Lung microvascular endothelial cell (primary cell): ENCODE data around the gene SCEL. TPM values are rescaled to one million over a fixed set of nuclear protein-coding genes. Genes with fewer than 3 reads are reported as not detected.

Experiments
- DNase-seq, 2 donors: peaks; one replicate each; pipeline versions ENCODE4 v3.0.0 to v3.0.0-alpha.2; 2010; ENCODE audit warnings: low read depth in 2 of 2
- total RNA-seq: library from RNA; depleted of rRNA; stranded (reverse); fragments of >200 nt; gene quantifications from 2 replicates; pipeline ENCODE4 v1.2.1, GENCODE V29; 2014

SCEL gene
- total RNA-seq, 1 donor from 2014 or later = not detected

DNA sequence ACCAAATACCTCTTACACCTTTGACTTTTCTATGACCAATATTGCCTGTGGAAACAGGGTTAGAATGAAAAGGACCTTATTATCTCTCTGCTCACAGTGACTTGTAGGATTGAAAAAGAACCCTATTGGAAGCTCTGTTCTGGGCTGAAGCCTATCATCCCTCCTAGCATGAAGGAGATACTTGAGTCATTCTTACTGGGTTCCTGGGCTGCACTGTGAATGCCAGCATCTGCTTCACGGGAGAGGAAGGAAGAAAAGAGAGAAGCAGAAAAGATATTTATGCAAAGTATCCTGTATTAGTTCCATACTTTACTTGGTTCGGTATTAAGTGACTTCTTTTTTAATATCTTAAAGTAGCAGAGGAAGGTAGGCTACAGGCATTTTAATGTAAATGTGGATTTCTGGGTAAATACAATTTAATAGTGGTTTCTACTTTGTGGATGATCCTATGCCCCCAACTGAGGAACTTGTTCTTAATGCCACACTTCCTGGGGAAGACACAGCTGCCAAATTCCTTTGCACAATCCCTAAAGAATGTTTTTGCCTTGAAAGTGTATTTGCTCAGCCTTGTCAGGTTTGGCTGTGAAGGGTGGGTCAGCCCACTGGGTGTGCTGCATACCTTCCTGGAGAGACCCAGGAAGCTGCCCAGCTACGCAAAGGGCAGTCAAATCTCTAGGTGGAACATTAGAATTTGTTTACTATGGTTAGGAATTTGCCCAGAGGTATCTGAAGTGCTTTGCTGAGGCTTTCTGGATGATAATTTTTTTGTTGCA is 13.7 kb upstream of the SCEL start:
- peak in 1 of 2 donors; percentile 56 for DNase-seq

DNA sequence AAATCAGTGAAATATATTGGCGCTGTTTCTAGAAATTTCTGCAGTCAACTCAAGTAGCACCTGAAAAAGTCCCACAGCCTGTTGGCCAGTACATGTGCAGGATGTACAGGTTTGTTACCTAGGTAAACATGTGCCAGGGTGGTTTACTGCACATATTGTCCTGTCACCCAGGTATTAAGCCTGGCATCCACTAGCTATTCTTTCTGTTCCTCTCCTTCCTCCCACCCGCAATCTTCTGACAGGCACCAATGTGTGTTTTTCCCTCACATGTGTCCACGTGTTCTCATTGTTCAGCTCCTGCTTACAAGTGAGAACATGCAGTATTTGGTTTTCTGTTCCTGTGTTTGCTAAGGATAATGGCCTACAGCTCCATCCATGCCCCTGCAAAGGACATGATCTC is 13.1 kb upstream of the SCEL start:
- DNase-seq = no peak

DNA sequence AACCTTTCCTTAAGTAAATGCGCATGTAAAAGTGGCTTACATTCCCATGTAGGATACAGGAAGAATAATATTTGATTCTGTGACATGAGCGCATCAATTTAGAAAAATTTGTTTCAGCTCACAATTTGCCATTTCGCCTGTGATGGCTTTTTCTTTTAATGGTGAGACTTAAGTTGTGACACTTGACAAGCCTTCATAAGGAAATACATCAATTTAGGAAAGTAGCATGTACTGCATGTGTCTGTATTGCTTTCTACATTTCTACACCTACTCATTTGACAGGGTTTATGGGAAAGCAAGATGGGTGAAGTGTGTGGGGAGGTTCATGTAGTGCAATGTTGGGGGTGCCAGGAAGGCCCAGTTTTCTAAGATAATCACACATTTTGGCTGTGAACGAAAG is 12.1 kb upstream of the SCEL start:
- no peak for DNase-seq

DNA sequence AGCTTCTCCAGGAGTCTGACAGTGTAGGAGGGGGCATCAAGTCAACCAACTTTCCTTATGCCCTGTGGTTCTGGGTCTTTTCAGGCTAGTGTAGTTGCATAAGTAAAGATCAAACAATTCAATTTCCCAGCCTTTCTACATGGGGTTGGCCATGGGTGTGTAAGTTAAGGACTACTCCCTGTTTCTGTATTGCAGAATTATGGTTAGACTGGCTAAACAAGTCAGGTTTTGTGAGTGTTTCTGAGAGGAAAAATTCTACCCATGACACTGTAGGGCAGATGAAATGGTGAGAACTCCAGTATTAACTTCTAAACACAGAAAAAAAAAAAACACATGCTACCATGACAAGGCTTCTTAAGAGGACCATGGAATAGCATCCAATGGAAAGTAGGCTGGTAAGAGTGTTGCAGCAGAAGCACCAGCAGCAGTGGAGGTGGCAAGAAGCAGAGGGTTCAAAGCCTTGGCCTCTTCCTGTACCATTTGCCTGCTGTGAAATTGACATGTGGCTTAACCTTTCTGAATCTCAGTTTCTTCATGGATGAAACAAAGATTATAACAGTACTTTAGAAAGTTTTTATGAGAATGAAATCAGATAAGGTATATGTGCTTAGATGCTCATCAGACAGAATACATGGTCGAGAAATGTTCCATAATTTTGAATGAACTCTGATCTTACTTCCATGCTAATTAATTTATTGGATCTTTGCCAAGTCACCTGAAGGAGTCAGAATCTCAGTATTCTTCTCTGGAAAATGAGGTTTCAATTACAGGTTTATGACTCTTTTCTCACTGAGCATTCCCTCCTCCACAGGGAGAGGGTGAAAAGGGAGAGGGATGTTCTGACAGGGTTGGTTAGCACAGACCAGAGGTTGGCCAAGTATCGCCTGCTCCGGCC is 11.4 kb upstream of the SCEL start:
- no peak for DNase-seq

DNA sequence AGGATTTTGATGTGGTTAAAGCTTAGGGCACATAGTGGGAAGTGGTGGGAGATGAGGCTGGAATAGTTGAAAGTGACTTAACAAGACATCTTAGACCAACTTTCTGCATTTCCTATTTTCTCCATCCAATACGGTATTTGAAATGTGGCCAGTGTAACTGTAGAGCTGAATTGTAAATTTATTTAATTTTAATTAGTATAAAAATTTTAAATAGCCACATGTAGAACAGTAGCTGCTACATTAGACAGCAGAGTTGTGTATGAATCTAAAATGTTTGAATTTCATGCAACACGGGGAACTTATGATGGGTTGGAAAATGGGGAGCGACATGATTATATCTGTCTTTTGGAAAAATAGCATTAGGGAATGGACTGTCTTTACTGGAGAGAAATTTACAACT is 7.1 kb upstream of the SCEL start:
- DNase-seq = no peak

DNA sequence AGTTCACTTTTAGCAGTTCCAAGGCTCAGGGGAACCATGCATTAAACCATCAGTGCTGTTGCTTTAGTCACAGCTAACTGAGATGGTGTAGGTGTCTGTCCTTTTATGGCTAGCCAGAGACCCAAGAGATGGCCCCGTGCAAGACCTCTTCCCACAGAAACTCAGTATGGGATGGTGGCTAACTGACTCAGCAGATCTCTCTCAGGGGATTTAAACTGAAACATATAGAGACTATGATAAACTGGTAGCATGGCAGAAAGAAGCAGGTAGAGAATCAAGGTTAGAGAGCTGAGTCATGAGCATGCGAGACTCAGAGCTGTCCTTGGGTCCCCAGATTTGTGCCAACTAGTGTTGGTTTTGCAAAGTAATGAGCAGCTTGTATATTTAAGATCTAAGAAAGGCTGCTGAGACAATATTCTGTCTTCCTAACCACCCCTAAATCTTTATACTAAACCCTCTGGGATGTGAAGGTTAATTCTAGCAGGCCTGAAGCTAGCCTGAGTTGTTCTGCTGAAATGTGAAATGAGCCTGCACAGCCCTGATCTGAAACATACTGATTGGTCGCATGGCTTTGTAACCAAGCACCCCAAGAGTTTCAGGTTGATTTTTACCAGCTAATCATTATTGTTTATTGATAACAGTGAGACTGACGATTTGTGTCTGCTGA is 6.5 kb upstream of the SCEL start:
- DNase-seq = no peak

DNA sequence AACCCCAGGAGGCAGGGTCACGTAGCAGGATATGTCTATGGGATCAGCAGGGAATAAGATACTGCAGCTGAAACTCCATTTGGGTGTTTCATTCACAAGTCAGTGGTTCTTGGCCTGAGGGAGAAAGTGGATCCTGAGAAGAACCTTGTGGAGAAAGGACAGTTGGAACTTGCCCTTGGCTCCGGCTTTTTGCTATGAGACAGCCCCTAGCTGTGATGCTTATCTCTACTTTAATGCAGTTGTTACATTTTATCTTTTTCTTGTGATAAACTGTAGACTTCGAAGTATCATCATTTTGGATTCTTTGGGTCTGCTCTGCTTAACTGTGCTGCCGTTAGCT is 6.0 kb upstream of the SCEL start:
- DNase-seq = no peak

DNA sequence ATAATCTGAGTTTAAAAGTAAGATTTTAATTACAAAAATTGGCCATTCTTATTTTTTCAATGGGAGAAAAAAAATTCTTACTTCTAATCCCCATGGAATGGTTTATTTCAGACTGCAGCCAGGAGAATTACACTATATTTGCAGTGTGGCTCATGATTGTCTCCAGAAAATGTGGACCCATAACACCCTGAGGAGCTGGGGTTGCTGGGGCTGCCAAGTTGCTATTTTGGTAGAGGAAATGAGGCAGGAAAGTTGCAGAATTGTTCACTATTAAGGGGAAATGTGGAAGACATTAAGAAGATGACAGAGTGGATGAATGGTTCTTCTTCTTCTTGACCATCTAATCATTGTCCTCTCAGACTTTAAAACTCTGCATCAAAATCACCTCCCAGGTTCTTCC is 4.6 kb upstream of the SCEL start:
- DNase-seq = no peak

DNA sequence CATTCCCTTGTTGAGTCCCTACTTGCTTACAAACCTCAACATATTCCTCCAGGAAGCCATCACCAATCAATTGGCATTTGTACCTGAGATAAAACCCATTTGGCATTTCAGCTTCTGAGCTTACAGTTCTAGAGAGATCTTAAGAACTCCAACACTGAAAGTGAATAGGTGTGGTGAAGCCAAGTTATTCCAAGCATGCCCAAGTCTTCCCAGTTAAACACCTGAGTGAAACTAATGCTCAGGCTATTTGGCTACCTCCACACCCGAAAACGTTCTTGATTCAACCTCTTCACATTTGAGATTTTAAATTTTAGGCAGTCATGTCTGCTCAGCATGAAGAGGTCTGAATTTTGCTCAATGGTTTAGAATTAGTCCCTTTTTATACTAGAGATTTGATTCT is 2.5 kb upstream of the SCEL start:
- no peak for DNase-seq

DNA sequence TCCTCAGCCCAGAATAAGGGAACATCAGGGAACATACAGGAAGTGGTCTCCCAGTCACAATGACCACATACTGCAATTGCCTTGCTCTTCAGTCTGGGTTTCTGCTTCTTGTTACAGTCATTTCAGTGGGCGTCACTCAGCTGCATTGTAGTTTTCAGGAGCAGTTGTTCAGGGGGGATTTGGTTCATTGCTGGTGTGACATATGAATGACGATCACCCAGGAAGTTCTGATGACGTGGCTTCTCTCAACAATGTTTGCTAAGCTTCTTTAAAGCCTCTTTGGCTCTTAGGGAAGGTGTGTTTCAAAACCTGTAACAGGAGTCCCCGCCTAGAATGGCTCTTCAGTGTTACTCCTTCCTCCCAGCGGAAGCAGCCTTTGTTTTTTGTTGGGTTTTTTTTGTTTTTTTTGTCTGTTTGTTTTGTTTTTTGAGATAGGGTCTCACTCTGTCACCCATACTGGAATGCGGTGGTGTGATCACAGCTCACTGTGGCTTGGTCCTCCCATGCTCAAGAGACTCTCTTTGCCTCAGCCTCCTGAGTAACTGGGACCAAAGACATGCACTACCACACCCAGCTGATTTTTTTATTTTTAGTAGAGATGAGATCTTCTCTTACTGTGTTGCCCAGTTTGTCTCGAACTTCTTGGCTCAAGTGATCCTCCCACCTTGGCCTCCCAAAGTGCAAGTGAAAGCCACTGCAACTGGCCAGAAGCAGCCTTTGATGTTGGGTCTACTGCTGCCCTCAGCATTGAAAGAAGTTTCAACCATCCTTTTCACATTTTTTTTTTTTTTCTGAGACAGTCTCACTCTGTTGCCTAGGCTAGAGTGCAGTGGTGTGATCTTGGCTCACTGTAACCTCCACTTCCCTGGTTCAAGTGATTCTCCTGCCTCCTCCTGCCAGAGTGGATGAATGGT is 1.4 kb upstream of the SCEL start:
- DNase-seq = no peak

DNA sequence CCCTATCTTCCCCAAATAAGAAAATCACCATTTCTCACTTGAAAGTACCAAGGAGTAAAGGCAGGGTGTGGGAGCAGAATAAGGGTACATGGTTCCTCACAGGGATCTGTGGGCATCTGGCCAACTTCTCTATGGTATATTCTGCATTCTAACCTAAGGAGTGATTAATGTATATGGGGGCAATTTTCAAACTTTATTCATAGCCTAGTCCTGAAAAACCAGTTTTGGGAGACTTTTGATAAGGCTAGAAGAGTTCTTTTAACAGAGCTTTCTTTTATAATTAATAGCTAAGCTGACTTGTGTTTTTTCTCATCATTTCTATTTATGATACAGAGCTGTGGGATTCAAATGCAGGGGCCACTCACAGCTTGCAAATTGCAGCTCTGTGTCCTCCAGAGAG is 852 bp downstream of the SCEL start:
- no peak for DNase-seq

DNA sequence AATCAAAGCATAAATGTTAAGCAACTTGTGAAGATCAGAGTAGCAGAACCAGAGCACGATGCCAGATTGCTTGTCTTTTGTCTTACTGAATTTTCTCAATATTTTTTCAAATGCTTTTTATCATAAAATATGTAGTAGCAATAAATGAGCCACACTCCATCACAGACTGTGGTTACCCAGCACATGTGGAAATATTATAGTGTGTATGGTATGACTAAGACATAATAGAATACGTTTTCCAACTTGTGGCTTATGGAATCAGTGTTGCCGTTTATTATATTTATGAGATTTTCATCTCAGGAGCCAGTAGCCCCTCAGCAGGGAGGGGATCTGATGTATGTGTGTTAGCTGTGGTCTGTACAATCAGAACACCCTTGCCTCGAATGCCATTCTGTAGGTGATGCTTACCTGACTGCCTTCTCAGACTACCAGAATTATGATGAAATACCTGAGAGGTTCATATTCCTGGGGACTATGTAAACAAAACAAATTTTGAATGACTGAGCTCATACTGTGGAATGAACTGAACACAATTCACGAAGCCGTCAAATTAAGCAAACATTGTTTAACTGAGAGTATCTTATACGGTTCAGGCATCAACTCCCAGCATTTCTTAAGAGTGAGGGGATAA is 1.9 kb downstream of the SCEL start:
- no peak for DNase-seq

DNA sequence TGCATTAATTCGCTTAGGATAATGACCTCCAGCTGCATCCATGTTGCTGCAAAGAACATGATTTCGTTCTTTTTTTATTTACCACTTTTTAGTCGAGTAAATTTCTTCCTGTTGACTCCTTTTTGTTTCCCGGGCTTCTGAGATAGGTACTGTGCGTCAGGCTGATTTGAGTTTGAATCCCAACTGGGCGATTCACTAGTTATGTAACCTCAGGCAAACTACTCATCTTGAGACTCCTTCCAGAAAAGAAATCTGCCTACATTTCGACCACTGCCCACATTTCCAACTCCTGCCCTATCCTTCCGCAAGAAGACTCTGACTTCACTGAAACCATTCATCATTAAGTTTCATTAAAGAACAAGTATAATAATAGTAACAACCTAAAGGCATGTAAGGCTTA is 8.2 kb downstream of the SCEL start:
- DNase-seq = no peak

DNA sequence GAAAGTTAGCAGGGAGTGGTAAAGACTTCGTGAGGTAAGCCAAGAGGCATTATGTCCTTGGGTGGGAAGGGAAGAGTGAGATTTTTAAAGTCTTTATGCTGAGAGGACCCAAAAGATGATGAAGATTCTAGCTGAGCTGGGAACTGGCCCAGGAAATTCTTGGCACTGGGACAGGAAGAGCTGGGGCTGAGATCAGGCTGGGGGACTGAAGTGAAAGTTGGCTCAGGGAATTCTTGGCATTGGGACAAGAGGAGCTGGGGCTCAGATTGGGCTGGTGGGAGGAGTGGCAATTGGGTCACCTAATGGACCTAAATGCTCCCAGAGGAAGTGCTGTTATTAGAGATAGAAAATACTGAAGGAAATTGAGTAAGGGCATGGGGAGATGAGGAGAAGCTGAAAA is 8.8 kb downstream of the SCEL start:
- DNase-seq = peak; percentile 50 to 61

DNA sequence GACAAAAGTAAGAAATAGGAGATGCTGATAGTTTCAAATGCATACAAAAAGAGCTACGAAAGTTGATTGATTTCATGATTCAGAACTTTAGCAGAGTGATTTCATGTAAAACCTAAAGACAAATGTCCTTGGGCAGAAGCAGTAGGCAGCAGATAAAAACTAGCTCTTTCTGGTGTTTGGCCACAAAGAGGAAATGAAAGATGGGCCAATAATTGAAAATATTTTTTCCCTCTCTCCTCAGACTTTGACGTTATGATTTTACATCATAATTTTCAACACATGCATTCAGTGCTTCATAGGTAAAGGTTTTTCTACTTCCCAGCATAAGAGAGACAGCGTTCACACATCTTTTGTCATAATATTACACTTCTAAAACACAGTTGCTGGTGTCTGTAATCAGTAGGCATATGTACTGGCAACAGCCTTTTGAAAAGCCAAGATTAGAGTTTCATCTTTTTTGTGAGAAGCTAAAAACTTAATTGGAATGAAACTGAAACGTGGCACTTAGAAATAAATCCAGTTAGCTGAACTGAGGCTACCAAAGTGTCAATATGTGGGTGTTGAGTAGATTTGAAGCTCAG is 9.3 kb downstream of the SCEL start:
- no peak for DNase-seq

DNA sequence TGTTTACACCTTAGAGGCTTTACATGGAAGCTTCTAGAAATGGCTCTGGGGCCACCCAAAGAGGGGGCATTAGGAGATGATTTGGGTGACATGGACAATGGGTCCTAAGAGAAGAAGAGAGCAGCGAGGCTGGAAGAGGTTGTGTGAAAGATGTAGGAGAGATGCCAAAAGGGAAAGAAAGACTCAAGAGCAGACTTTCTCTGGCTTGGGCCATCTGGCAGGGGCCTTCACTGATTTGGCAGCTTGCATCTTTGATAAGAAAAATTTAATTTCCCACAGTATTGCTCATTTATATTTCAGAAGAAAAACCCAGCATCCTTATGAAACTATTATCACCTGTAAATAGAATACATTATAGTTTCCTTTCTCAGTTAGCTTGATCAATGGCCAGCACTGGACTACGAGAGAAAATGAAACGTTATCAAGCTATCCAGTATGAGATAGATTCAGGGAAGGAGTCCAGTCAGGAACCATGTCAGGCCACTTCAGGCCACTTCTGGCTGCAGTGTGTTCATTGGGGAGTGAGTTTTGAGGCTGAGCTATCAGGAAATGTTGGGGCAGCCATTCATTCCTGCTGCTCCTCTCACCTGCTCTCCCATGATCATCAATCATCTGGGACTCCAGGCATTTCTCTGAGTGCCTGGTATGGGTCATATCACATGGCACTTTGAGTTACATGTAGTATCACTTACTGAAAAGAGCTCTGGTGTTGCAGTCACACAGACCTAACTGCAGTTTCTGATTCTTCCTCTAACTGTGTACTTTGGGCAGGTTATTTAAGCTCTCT is 10.3 kb downstream of the SCEL start:
- no peak for DNase-seq

DNA sequence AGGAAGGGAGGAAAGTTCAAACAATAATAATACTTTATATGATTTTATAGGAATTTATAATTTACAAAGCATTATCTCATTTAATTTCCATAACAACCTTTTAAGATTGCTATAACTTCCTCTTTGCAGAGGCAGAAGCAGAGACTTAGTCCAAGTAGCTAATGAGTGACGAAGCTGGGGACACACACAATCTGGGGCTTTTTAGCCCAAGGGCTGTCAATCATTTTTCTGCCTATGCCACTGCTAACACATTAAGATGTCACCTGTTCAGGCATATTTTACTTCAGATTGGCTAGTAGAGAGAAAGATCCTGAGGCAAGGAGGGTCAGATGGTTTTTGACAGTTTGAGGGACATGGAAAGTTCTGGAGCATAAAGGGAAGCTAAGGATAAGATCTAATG is 12.6 kb downstream of the SCEL start:
- no peak for DNase-seq

DNA sequence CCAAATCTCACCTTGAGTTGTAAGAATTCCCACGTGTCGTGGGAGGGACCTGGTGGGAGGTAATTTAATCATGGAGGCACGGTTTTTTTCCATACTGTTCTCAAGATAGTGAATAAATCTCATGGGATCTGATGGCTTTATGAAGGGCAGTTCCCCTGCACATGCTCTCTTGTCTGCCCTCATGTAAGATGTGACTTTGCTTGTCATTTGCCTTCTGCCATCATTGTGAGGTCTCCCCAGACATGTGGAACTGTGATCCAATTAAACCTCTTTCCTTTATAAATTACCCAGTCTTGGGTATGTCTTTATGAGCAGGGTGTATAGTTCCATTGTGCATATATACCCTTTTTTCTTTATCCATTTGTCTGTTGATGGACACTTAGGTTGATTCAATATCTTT is 13.1 kb downstream of the SCEL start:
- no peak for DNase-seq

DNA sequence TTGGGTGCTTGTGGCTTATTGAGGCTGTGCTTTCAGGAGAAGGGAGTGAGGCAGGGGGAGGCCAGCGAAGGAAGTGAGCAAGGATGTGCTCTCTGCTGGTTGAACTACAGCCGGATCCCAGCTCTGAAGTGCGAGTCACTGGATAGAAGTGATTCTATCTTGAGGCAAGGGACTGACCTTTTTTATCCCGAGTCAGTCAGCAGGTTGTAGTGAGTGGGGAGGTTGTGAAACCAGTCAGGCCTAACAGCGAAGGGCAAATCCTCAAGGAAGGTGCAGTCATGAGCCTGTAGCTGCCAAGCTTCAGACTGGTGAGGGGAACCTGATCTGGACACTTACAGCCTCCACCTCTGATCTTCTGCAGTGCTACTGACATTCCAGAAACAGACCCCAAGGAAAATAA is 18.6 kb downstream of the SCEL start:
- peak in 1 of 2 donors; percentile 7 for DNase-seq

DNA sequence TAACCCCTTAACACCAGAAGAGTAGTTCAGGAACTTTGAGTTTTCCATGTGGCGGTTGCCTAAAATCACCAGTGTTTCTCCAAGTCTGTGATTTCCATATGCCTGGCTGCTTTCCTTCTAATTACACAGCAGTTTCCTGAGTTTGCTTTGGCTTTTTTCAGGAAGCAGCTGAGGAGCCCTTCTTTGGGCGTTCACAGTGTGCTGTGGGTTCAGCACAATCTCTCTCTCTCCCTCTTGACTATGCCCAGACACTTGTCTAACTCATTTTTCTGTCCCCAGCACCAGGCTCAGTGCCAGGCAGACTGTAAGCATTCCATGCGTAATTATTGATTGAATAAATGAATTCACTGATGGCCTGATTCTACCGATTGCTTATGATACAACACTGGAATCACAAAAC is 19.7 kb downstream of the SCEL start:
- peak in 1 of 2 donors; percentile 55 for DNase-seq
